ENCODE data around the gene KLHL35. TPM values are rescaled to one million over a fixed set of nuclear protein-coding genes. Genes with fewer than 3 reads are reported as not detected.
"Not testable (repeated sequence)": the region's sequence is repeated elsewhere in the genome, so short reads cannot be mapped to it uniquely, and the experiment has no call there.

The KLHL35 gene
- total RNA-seq, 2 experiments from 2014 or later: 0.21 TPM; not detected in 1

DNA sequence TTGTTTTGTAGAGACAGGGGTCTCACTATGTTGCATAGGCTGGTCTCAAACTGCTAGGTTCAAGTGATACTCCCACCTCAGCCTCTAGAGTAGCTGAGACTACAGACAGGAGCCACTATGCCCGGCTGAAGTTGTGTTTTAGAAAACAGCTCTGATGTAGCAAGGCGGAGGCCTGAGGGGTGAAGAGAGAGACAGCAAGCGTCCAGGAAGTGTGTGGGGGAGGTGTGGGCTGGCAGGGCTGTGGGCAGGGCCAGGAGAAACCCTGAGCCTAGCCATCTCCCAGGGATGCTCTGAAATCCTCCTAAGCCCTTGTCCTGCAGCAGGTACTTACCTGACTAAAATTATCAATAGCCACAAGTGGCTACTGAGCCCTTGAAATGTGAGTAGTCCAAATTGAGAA, 49.8 kb downstream of the KLHL35 start:
- Histone ChIP-seq H3K27ac (ENCODE audit: low read depth, low read length, poor library complexity, severe bottlenecking) (no peak overlapping the region), H3K9me2 (ENCODE audit: insufficient read depth, low read length) (no peaks in the 10 kb centered on the region), H3K4me1 (ENCODE audit: insufficient read depth, low read length, poor library complexity, severe bottlenecking) (no peaks in the 10 kb centered on the region), H2AFZ (ENCODE audit: low read length) (no peak overlapping the region), H3K79me2 (ENCODE audit: insufficient read depth, low read depth, low read length) (no peaks in the 10 kb centered on the region), H3K36me3 (ENCODE audit: insufficient read depth, low read length) (no peaks in the 10 kb centered on the region), H3K9me3 (ENCODE audit: low read length) (no peaks in the 10 kb centered on the region), H4K20me1 (ENCODE audit: insufficient read depth, low read length) (no peaks in the 10 kb centered on the region), H3K4me3 (ENCODE audit: low read depth, low read length, poor library complexity, severe bottlenecking) (no peak overlapping the region), H3K4me2 (ENCODE audit: low read length) (no peak overlapping the region)
- no peak for DNase-seq (ENCODE audit: low spot score)
- TF ChIP-seq EZH2phosphoT487 (IDR thresholded peaks at IDR 0.05; ENCODE audit: borderline replicate concordance, low read depth, low read length): no peak
- TF ChIP-seq, protein P1, sequence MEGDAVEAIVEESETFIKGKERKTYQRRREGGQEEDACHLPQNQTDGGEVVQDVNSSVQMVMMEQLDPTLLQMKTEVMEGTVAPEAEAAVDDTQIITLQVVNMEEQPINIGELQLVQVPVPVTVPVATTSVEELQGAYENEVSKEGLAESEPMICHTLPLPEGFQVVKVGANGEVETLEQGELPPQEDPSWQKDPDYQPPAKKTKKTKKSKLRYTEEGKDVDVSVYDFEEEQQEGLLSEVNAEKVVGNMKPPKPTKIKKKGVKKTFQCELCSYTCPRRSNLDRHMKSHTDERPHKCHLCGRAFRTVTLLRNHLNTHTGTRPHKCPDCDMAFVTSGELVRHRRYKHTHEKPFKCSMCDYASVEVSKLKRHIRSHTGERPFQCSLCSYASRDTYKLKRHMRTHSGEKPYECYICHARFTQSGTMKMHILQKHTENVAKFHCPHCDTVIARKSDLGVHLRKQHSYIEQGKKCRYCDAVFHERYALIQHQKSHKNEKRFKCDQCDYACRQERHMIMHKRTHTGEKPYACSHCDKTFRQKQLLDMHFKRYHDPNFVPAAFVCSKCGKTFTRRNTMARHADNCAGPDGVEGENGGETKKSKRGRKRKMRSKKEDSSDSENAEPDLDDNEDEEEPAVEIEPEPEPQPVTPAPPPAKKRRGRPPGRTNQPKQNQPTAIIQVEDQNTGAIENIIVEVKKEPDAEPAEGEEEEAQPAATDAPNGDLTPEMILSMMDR (conservative IDR thresholded peaks at IDR 0.05; ENCODE audit: low read length): no peak
- ChIA-PET CTCF (ENCODE audit: unreplicated experiment) (interaction anchor here (1.3 kb wide), 1 partner anchor 103 kb away, joined by 6 read pairs; no protein-coding TSS in a partner anchor), POLR2A (interaction anchor here (0.6 kb wide), 1 partner anchor 42 kb away, joined by 4 read pairs; no protein-coding TSS in a partner anchor)
- BruUV-seq (replicated peaks): no TSS peak
- intact Hi-C loops (cut with micrococcal nuclease; ENCODE audit: unreplicated experiment): no loop called here

DNA sequence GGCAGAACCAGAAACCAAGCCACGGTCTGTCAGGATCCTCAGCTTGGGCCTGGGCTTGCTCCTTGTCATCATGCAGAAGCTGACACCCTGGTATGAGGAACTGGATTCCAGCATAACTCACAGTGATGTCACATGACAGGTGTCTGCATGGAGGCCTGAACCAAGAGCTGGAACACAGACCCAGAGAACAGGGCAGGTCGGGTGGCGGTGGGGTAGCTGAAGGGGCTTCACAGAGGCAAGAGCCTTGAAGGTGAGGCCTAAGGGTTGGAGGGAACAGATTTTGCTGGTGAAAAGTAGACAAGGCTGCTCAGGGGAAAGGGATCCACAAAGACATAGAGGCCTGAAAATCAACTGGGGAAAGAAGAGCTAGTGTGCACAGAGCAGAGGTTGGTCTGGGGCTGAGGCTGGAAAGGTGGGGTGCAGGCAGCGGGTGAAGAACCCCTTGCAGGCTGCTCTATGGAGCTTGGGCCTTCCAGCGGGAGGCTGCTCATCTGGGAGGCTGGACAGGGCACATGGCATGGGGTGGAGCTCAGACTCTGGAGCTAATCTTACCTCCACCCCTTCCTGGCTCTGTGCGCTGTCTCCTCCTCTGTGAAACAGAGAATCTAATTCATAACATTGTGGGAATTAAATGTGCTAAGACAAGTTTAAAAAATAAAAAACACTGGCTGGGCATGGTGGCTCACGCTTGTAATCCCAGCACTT, 52.1 kb downstream of the KLHL35 start:
- Histone ChIP-seq H2AFZ (ENCODE audit: low read length) (no peak overlapping the region), H3K4me1 (ENCODE audit: insufficient read depth, low read length, poor library complexity, severe bottlenecking) (no peaks in the 10 kb centered on the region), H3K9me3 (ENCODE audit: low read length) (no peaks in the 10 kb centered on the region), H3K4me3 (ENCODE audit: low read depth, low read length, poor library complexity, severe bottlenecking) (no peak overlapping the region), H3K27ac (ENCODE audit: low read depth, low read length, poor library complexity, severe bottlenecking) (no peak overlapping the region), H3K4me2 (ENCODE audit: low read length) (no peak overlapping the region), H3K36me3 (ENCODE audit: insufficient read depth, low read length) (no peaks in the 10 kb centered on the region), H3K79me2 (ENCODE audit: insufficient read depth, low read depth, low read length) (no peaks in the 10 kb centered on the region), H3K9me2 (ENCODE audit: insufficient read depth, low read length) (no peaks in the 10 kb centered on the region), H4K20me1 (ENCODE audit: insufficient read depth, low read length) (no peaks in the 10 kb centered on the region)
- TF ChIP-seq EZH2phosphoT487 (IDR thresholded peaks at IDR 0.05; ENCODE audit: borderline replicate concordance, low read depth, low read length): no peak
- TF ChIP-seq, protein P1 (conservative IDR thresholded peaks at IDR 0.05; ENCODE audit: low read length): no peak
- intact Hi-C loops (cut with micrococcal nuclease; ENCODE audit: unreplicated experiment): no loop called here
- POLR2A ChIA-PET: interaction anchor here (0.9 to 1.1 kb wide), 2 partner anchors 101 to 166 kb away, joined by 3 read pairs; no protein-coding TSS in a partner anchor
- CTCF ChIA-PET (ENCODE audit: unreplicated experiment): no interaction called here
- BruUV-seq (replicated peaks): no TSS peak
- no peak for DNase-seq (ENCODE audit: low spot score)

- BruUV-seq (replicated peaks): no TSS peak
- H3K4me2 ChIP-seq (ENCODE audit: low read length): no peak overlapping the region
- no peak overlapping the region for H2AFZ ChIP-seq (ENCODE audit: low read length)
- no peak for DNase-seq (ENCODE audit: low spot score)
- no peaks in the 10 kb centered on the region for H3K79me2 ChIP-seq (ENCODE audit: insufficient read depth, low read depth, low read length)
- no peaks in the 10 kb centered on the region for H4K20me1 ChIP-seq (ENCODE audit: insufficient read depth, low read length)
- H3K4me3 ChIP-seq (ENCODE audit: low read depth, low read length, poor library complexity, severe bottlenecking): no peak overlapping the region
- no peaks in the 10 kb centered on the region for H3K36me3 ChIP-seq (ENCODE audit: insufficient read depth, low read length)
- CTCF ChIA-PET (ENCODE audit: unreplicated experiment): no interaction called here
- intact Hi-C loops (cut with micrococcal nuclease; ENCODE audit: unreplicated experiment): no loop called here
- H3K27ac ChIP-seq (ENCODE audit: low read depth, low read length, poor library complexity, severe bottlenecking): no peak overlapping the region
- TF ChIP-seq, protein P1 (conservative IDR thresholded peaks at IDR 0.05; ENCODE audit: low read length): no peak
- TF ChIP-seq EZH2phosphoT487 (IDR thresholded peaks at IDR 0.05; ENCODE audit: borderline replicate concordance, low read depth, low read length): no peak
- POLR2A ChIA-PET: interaction anchor here (1.1 kb wide), 1 partner anchor 100 kb away, joined by 3 read pairs; no protein-coding TSS in a partner anchor
- H3K9me2 ChIP-seq (ENCODE audit: insufficient read depth, low read length): no peaks in the 10 kb centered on the region
- no peaks in the 10 kb centered on the region for H3K4me1 ChIP-seq (ENCODE audit: insufficient read depth, low read length, poor library complexity, severe bottlenecking)
- no peaks in the 10 kb centered on the region for H3K9me3 ChIP-seq (ENCODE audit: low read length)
Measured at GRCh38 chr11:75380245-75380644, 52.8 kb downstream of the KLHL35 start.

DNA sequence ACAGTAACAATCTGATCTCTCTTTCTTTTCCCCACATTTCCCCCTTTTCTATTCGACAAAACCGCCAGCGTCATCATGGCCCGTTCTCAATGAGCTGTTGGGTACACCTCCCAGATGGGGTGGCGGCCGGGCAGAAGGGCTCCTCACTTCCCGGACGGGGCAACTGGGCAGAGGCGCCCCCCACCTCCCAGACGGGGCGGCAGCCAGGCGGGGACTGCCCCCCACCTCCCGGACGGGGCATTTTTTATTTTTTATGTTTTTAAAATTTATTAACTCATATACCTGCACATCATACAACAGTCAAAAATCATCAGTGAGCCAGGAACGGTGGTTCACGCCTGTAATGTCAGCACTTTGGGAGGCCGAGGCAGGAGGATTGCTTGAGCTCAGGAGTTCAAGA, 54.2 kb downstream of the KLHL35 start:
- H4K20me1 ChIP-seq (ENCODE audit: insufficient read depth, low read length); H3K4me3 ChIP-seq (ENCODE audit: low read depth, low read length, poor library complexity, severe bottlenecking); BruUV-seq (replicated peaks); H3K4me2 ChIP-seq (ENCODE audit: low read length); intact Hi-C loops (cut with micrococcal nuclease; ENCODE audit: unreplicated experiment); H3K9me3 ChIP-seq (ENCODE audit: low read length); CTCF ChIA-PET (ENCODE audit: unreplicated experiment); H3K79me2 ChIP-seq (ENCODE audit: insufficient read depth, low read depth, low read length); H3K27ac ChIP-seq (ENCODE audit: low read depth, low read length, poor library complexity, severe bottlenecking); H2AFZ ChIP-seq (ENCODE audit: low read length); DNase-seq (ENCODE audit: low spot score); H3K36me3 ChIP-seq (ENCODE audit: insufficient read depth, low read length); H3K9me2 ChIP-seq (ENCODE audit: insufficient read depth, low read length); H3K4me1 ChIP-seq (ENCODE audit: insufficient read depth, low read length, poor library complexity, severe bottlenecking): not testable (repeated sequence)
- POLR2A ChIA-PET: interaction anchor here (0.5 to 0.7 kb wide), 2 partner anchors 52 to 121 kb away, joined by 3 read pairs; no protein-coding TSS in a partner anchor
